ENCODE data around the gene C19orf12. TPM values are rescaled to one million over a fixed set of nuclear protein-coding genes. Genes with fewer than 3 reads are reported as not detected.

Gene C19orf12
- 57.0 TPM for total RNA-seq
- long read RNA-seq, full-length matches to known transcripts = 137 of 181 reads
- long read RNA-seq, partial matches to known transcripts = 27 of 181 reads
- long read RNA-seq, other reads (novel, unspliced or antisense) = 17 of 181 reads

- DNase-seq = peak; percentile 84
- peak; percentile 85 for ATAC-seq
- intact Hi-C loops (cut with micrococcal nuclease) = loop anchor here (5.0 kb wide), 1 partner anchor 103 kb away; no protein-coding TSS in a partner anchor
Measured at GRCh38 chr19:29714953-29715700, at the start of gene C19orf12. Gene C19orf12 (minus strand): TSS chr19:29715261. CDS start chr19:29708413, 6,848 bp downstream.

- DNase-seq (no peak), ATAC-seq (no peak)
- intact Hi-C loops (cut with micrococcal nuclease) = no loop called here
Measured at GRCh38 chr19:29764361-29764760, 49.3 kb upstream of the C19orf12 start.

GRCh38 chr19:29763196-29763595, 48.1 kb upstream of the C19orf12 start:
- intact Hi-C loops (cut with micrococcal nuclease) = no loop called here
- ATAC-seq = no peak
- DNase-seq = no peak

- no peak for ATAC-seq
- intact Hi-C loops (cut with micrococcal nuclease) = no loop called here
- DNase-seq = no peak
Measured at GRCh38 chr19:29761575-29762232, 46.6 kb upstream of the C19orf12 start.

GRCh38 chr19:29760752-29761502, 45.9 kb upstream of the C19orf12 start:
- intact Hi-C loops (cut with micrococcal nuclease) = no loop called here
- no peak for DNase-seq
- ATAC-seq = no peak

- no peak for DNase-seq
- ATAC-seq = no peak
- intact Hi-C loops (cut with micrococcal nuclease) = no loop called here
Measured at GRCh38 chr19:29759359-29759758, 44.3 kb upstream of the C19orf12 start.

GRCh38 chr19:29758863-29759262, 43.8 kb upstream of the C19orf12 start:
- intact Hi-C loops (cut with micrococcal nuclease) = no loop called here
- ATAC-seq (no peak), DNase-seq (no peak)

GRCh38 chr19:29757551-29757950, 42.5 kb upstream of the C19orf12 start:
- ATAC-seq (no peak), DNase-seq (no peak)
- intact Hi-C loops (cut with micrococcal nuclease) = no loop called here

GRCh38 chr19:29753934-29754305, 38.9 kb upstream of the C19orf12 start:
- ATAC-seq = no peak
- intact Hi-C loops (cut with micrococcal nuclease) = no loop called here

GRCh38 chr19:29753190-29753933, 38.3 kb upstream of the C19orf12 start:
- ATAC-seq (no peak), DNase-seq (no peak)
- intact Hi-C loops (cut with micrococcal nuclease) = no loop called here

More at GRCh38 chr19:29753934-29754305, 38.9 kb upstream of the C19orf12 start:
- no peak for DNase-seq

- DNase-seq (no peak), ATAC-seq (no peak)
- intact Hi-C loops (cut with micrococcal nuclease) = no loop called here
Measured at GRCh38 chr19:29752450-29753025, 37.5 kb upstream of the C19orf12 start.

GRCh38 chr19:29751932-29752331, 36.9 kb upstream of the C19orf12 start:
- no peak for DNase-seq

GRCh38 chr19:29750001-29750400, 34.9 kb upstream of the C19orf12 start:
- DNase-seq = no peak
- intact Hi-C loops (cut with micrococcal nuclease) = no loop called here
- ATAC-seq = no peak

More at GRCh38 chr19:29751932-29752331, 36.9 kb upstream of the C19orf12 start:
- no peak for ATAC-seq
- intact Hi-C loops (cut with micrococcal nuclease) = no loop called here

- intact Hi-C loops (cut with micrococcal nuclease) = no loop called here
- DNase-seq (no peak), ATAC-seq (no peak)
Measured at GRCh38 chr19:29748996-29749849, 34.2 kb upstream of the C19orf12 start.

GRCh38 chr19:29745253-29745652, 30.2 kb upstream of the C19orf12 start:
- ATAC-seq = no peak
- intact Hi-C loops (cut with micrococcal nuclease) = no loop called here

GRCh38 chr19:29743681-29744080, 28.6 kb upstream of the C19orf12 start:
- intact Hi-C loops (cut with micrococcal nuclease) = no loop called here
- DNase-seq (no peak), ATAC-seq (no peak)

More at GRCh38 chr19:29745253-29745652, 30.2 kb upstream of the C19orf12 start:
- DNase-seq = no peak

GRCh38 chr19:29741776-29742175, 26.7 kb upstream of the C19orf12 start:
- ATAC-seq (no peak), DNase-seq (no peak)
- intact Hi-C loops (cut with micrococcal nuclease) = no loop called here

- DNase-seq = no peak
- intact Hi-C loops (cut with micrococcal nuclease) = no loop called here
- no peak for ATAC-seq
Measured at GRCh38 chr19:29741226-29741625, 26.2 kb upstream of the C19orf12 start.

Measured in left ventricle myocardium superior (tissue), 1 donor.